Brain pericyte (primary cell): ENCODE results near the gene SRPK3.
"Not testable (repeated sequence)": the region's sequence is repeated elsewhere in the genome, so short reads cannot be mapped to it uniquely, and the experiment has no call there.

Experiments used
- DNase-seq: peaks from one replicate; pipeline ENCODE4 v3.0.0-alpha.2; 2012; ENCODE audit warnings: low read depth, low spot score

Gene SRPK3

GRCh38 chrX:153806999-153807575, 26.2 kb downstream of the SRPK3 start:
- no peak for DNase-seq

- no peak for DNase-seq
These were observed 27.1 kb downstream of the SRPK3 start for GRCh38 chrX:153807976-153808375.

- no peak for DNase-seq
These were observed 31.4 kb downstream of the SRPK3 start for GRCh38 chrX:153812220-153812619.

GRCh38 chrX:153813161-153813560, 32.3 kb downstream of the SRPK3 start:
- no peak for DNase-seq

GRCh38 chrX:153814591-153815315, 33.9 kb downstream of the SRPK3 start:
- DNase-seq = no peak

GRCh38 chrX:153816831-153817690, 36.2 kb downstream of the SRPK3 start:
- DNase-seq = no peak

- not testable (repeated sequence) for DNase-seq
These were observed 37.2 kb downstream of the SRPK3 start for GRCh38 chrX:153818064-153818463.

GRCh38 chrX:153818571-153819383, 37.9 kb downstream of the SRPK3 start:
- no peak for DNase-seq

- no peak for DNase-seq
These were observed 38.7 kb downstream of the SRPK3 start for GRCh38 chrX:153819384-153820040.

GRCh38 chrX:153820601-153821000, 39.8 kb downstream of the SRPK3 start:
- no peak for DNase-seq

- DNase-seq = no peak
These were observed 40.2 kb downstream of the SRPK3 start for GRCh38 chrX:153821066-153821465.

- DNase-seq = no peak
These were observed 43.5 kb downstream of the SRPK3 start for GRCh38 chrX:153824348-153824747.

GRCh38 chrX:153825042-153825441, 44.2 kb downstream of the SRPK3 start:
- no peak for DNase-seq

- DNase-seq = no peak
These were observed 46.2 kb downstream of the SRPK3 start for GRCh38 chrX:153827016-153827415.

GRCh38 chrX:153827903-153828302, 47.1 kb downstream of the SRPK3 start:
- no peak for DNase-seq

- no peak for DNase-seq
These were observed 47.5 kb downstream of the SRPK3 start for GRCh38 chrX:153828308-153828707.

- DNase-seq = no peak
These were observed 48.1 kb downstream of the SRPK3 start for GRCh38 chrX:153828723-153829548.

- no peak for DNase-seq
These were observed 48.6 kb downstream of the SRPK3 start for GRCh38 chrX:153829549-153829798.

- no peak for DNase-seq
These were observed 49.2 kb downstream of the SRPK3 start, which contains the start of gene PDZD4 for GRCh38 chrX:153829799-153830639. Gene PDZD4, minus strand, starts transcription at chrX:153830544. Its CDS starts 246 bp downstream, at chrX:153830298.
